ENCODE measurements around the gene PRKCB. TPM values are rescaled to one million over a fixed set of nuclear protein-coding genes. Genes with fewer than 3 reads are reported as not detected.

The PRKCB gene
- total RNA-seq, 1 experiment from 2014 or later, result not detected

GRCh38 chr16:23920446-23920845 lies 84.7 kb downstream of the PRKCB start:
- ChIA-PET CTCF (no interaction called here), POLR2A (no interaction called here)
- intact Hi-C loops (cut with micrococcal nuclease), result no loop called here
- no peak overlapping the region for H3K4me3 Mint-ChIP-seq (ENCODE audit: unreplicated experiment)
- no peak overlapping the region for H3K27ac Mint-ChIP-seq (ENCODE audit: low read depth, unreplicated experiment)
- H3K4me1 Mint-ChIP-seq (ENCODE audit: insufficient read depth, unreplicated experiment), result no peaks in the 10 kb centered on the region
- no peaks in the 10 kb centered on the region for H3K36me3 Mint-ChIP-seq (ENCODE audit: insufficient read depth, unreplicated experiment)
- TF ChIP-seq CTCF (IDR thresholded peaks at IDR 0.05; ENCODE audit: unreplicated experiment), result no peak
- no peak for DNase-seq (ENCODE audit: unreplicated experiment)
- peaks cover 18% of the 10 kb centered on the region for H3K27me3 Mint-ChIP-seq (ENCODE audit: insufficient read depth, unreplicated experiment)
- BruUV-seq (replicated peaks), result no TSS peak
- no peaks in the 10 kb centered on the region for H3K9me3 Mint-ChIP-seq (ENCODE audit: unreplicated experiment)

GRCh38 chr16:23920899-23921298 lies 85.1 kb downstream of the PRKCB start:
- Mint-ChIP-seq H3K4me1 (ENCODE audit: insufficient read depth, unreplicated experiment) (no peaks in the 10 kb centered on the region), H3K9me3 (ENCODE audit: unreplicated experiment) (no peaks in the 10 kb centered on the region), H3K4me3 (ENCODE audit: unreplicated experiment) (no peak overlapping the region), H3K36me3 (ENCODE audit: insufficient read depth, unreplicated experiment) (no peaks in the 10 kb centered on the region), H3K27ac (ENCODE audit: low read depth, unreplicated experiment) (no peak overlapping the region), H3K27me3 (ENCODE audit: insufficient read depth, unreplicated experiment) (peaks cover 21% of the 10 kb centered on the region)
- ChIA-PET POLR2A (no interaction called here), CTCF (no interaction called here)
- BruUV-seq (replicated peaks), result no TSS peak
- TF ChIP-seq CTCF (IDR thresholded peaks at IDR 0.05; ENCODE audit: unreplicated experiment), result no peak
- intact Hi-C loops (cut with micrococcal nuclease), result no loop called here
- no peak for DNase-seq (ENCODE audit: unreplicated experiment)

- Mint-ChIP-seq H3K4me3 (ENCODE audit: unreplicated experiment) (no peak overlapping the region), H3K4me1 (ENCODE audit: insufficient read depth, unreplicated experiment) (no peaks in the 10 kb centered on the region), H3K9me3 (ENCODE audit: unreplicated experiment) (no peaks in the 10 kb centered on the region), H3K27me3 (ENCODE audit: insufficient read depth, unreplicated experiment) (peaks cover 27% of the 10 kb centered on the region), H3K27ac (ENCODE audit: low read depth, unreplicated experiment) (no peak overlapping the region), H3K36me3 (ENCODE audit: insufficient read depth, unreplicated experiment) (no peaks in the 10 kb centered on the region)
- no peak for TF ChIP-seq CTCF (IDR thresholded peaks at IDR 0.05; ENCODE audit: unreplicated experiment)
- CTCF ChIA-PET, result interaction anchor here (0.6 kb wide), 1 partner anchor 87 kb away, joined by 3 read pairs; no protein-coding TSS in a partner anchor
- POLR2A ChIA-PET, result no interaction called here
- DNase-seq (ENCODE audit: unreplicated experiment), result no peak
- intact Hi-C loops (cut with micrococcal nuclease), result no loop called here
- BruUV-seq (replicated peaks), result no TSS peak
Measured at GRCh38 chr16:23922406-23922805, 86.6 kb downstream of the PRKCB start.

- Mint-ChIP-seq H3K27ac (ENCODE audit: low read depth, unreplicated experiment) (no peak overlapping the region), H3K36me3 (ENCODE audit: insufficient read depth, unreplicated experiment) (no peaks in the 10 kb centered on the region), H3K4me1 (ENCODE audit: insufficient read depth, unreplicated experiment) (no peaks in the 10 kb centered on the region), H3K27me3 (ENCODE audit: insufficient read depth, unreplicated experiment) (peaks cover 41% of the 10 kb centered on the region), H3K4me3 (ENCODE audit: unreplicated experiment) (no peak overlapping the region), H3K9me3 (ENCODE audit: unreplicated experiment) (no peaks in the 10 kb centered on the region)
- CTCF ChIA-PET, result no interaction called here
- POLR2A ChIA-PET, result no interaction called here
- TF ChIP-seq CTCF (IDR thresholded peaks at IDR 0.05; ENCODE audit: unreplicated experiment), result no peak
- no peak for DNase-seq (ENCODE audit: unreplicated experiment)
- BruUV-seq (replicated peaks), result no TSS peak
- intact Hi-C loops (cut with micrococcal nuclease), result no loop called here
Measured at GRCh38 chr16:23924128-23924527, 88.3 kb downstream of the PRKCB start.
